HG03066 (cell line): ENCODE measurements around the gene SMYD3.
"Not testable (repeated sequence)": the region's sequence is repeated elsewhere in the genome, so short reads cannot be mapped to it uniquely, and the experiment has no call there.

Experiments
- ATAC-seq: cut with Tn5 transposase; IDR thresholded peaks from one replicate; pipeline ENCODE4 v1.9.1; 2021; ENCODE audit warnings: low read depth; ENCODE audit not compliant: unreplicated experiment

Gene SMYD3

DNA sequence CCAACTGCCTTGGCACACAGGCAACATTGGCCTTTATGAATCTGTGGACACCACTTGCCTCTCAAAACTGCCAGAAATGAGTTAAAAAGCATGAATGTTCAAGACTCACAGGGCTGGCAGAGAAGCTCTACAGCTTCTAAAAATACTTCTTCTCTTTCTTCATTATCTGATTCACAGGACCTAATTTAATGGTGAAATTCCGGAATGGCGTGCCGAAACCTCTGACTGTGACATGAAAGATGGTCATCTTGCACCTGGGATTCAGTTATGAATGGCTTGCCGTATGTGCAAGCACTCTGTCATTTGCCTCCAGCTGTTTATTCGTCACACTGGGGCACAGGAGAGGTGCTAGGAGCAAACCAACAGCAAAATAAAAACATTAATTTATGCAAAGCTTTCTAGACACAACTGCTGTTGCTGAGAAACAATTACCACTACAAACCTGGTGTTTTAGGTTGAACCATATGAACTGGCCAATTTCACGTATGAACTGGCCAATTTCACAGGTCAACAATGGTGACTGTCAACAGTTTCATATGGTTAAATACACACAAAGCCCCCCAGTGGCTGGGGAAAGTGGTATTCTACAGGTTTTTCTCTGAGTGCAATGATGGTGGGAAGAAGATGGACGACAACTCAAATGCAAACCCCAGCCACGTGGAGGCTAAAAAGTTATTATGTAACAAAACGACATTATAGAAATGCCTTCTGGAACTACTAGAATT, 704.0 kb downstream of the SMYD3 start:
- no peak for ATAC-seq

GRCh38 chr1:245800901-245801605, 706.0 kb downstream of the SMYD3 start:
- ATAC-seq, result no peak

GRCh38 chr1:245798349-245798711, 708.7 kb downstream of the SMYD3 start:
- ATAC-seq, result no peak

DNA sequence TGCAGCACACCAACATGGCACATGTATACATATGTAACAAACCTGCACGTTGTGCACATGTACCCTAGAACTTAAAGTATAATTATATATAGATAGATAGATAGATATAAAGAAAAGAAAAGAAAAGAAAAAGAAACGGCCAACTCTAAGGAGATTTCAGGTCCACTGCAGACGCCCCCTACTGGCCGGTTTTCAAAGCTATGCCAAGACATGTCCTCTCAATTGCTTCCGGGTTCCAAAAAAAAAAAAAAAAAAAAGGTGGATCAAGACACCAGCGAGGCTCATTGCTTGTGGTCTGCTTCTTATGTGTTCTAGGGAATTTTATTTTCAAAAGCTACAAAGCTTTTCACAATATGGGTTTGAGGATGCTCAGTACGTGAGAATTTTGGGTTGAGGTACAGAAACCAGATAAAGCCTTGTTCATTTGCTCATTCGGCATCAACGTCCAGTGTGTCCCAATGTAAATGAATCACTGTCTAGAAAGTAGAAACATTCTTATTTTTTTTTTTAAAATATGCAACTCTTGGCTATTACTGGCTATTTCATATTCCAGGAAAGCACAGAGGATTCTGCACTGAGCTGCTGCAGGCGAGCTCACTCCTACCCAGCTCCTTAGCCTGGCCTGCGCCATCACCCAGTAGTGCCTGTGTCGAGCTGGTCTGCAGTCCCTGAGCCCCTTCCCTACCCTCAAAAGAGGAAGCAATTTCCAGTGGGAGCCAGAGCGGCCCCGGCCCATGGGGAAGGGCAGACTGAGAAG, 709.3 kb downstream of the SMYD3 start:
- no peak for ATAC-seq

- no peak for ATAC-seq
These were observed 715.4 kb downstream of the SMYD3 start for GRCh38 chr1:245791410-245792312.

DNA sequence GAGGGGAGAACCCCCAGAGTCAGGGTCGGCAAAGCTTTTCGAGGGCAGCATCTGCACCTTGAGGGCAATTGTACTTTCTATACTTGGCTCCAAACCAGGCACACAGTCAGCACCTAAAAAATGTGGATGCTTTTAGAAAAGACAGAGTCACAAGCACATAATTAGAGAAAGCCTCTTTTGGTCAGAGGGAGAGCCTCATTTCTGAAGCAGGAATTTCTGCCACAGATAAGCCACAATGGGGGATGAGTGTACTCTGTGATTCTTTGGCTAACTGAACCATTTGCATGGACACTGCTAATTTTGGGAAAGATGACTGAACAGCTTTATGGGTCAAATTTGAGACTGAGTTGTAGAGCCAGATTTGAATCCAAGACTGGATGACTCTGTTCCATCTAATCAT, 716.6 kb downstream of the SMYD3 start:
- ATAC-seq, result no peak

DNA sequence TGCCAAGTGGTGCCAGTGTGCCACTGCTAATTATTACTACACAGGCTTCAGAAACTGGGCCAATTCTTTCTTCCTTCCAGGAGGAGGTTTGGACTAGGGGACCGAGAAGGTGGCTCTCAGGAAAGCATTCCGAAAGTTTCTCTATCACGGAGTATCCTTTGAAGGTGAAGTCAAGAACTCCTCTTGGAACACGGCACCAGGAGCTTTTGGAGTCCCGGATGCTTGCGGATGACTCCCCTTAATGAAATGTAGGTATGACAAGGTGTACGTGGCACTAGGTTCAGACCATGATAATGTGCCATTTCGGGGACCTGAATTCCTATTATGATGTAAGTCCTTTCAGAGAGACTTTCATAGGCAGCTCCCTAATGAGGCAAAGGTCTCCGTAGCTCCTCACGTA, 718.2 kb downstream of the SMYD3 start:
- no peak for ATAC-seq

GRCh38 chr1:245788269-245788668, 718.8 kb downstream of the SMYD3 start:
- ATAC-seq, result no peak

DNA sequence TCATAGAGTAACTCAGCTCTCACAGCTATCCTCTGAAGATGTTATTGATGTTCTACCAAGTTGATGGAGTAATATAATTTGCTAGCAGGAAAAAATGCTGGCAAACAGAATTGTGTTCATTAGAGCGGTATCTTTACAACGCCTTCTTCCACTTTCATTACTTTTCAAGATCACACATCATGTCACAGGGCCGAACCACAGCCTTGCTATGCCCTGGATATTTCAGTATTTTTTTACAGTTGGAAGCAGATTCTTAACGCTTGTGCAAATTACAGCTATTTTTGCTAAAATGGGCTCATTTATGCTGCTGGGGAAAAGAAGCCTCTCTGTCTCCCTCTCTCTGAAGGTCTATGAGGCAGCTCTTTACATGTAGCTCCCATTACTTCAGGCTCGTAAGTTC, 720.1 kb downstream of the SMYD3 start:
- no peak for ATAC-seq

- ATAC-seq, result no peak
These were observed 727.0 kb downstream of the SMYD3 start for GRCh38 chr1:245779797-245780755.

DNA sequence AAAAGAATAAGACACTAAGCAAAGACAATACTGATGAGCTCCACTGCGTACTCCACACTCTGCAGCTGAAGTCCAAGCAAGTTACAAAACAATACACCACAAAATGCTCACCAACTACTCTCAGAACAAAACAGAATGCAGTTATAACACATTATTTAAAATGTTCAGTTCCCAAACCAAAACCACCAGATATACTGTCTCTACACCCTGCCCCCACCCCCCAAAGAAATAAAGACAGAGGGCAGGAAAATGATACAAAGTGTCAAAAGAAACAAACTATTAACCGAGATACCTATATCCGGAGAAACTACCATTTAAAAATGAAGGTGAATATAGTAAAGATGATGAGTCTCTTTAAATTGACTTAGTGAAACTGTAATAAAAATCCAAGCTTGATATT, 729.3 kb downstream of the SMYD3 start:
- ATAC-seq, result no peak

DNA sequence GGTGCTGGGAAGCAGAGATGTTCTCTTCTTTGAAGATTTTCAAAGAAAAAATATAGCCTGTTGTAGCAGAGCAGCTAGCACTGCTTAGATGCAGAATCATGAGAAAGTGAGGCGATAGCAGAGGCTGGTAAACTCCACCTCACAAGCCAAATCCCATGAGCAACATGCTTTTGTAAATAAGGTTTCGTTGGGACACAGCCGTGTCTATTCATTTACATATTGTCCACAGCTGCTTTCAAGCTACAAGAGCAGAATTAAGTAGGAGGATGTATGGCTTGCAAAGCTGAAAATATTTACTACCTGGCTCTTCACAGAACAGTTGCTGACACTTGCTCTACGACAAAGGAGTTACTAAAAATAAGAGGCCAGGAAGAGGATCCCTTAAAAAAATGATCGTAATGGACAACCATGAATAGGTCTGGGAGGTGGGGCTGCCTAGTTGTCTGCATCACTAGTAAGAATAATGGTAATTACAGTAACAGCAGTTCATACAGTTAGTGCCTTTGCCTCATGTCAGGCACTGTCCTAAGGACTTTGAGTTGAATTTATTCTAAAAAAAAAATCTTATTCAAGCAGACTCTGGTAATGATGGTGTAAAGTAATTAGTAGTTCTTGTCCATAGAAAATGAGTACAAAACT, 730.3 kb downstream of the SMYD3 start:
- ATAC-seq, result no peak

- ATAC-seq, result no peak
These were observed 730.9 kb downstream of the SMYD3 start for GRCh38 chr1:245776139-245776538.

- ATAC-seq, result not testable (repeated sequence)
These were observed 732.1 kb downstream of the SMYD3 start for GRCh38 chr1:245774931-245775330.

DNA sequence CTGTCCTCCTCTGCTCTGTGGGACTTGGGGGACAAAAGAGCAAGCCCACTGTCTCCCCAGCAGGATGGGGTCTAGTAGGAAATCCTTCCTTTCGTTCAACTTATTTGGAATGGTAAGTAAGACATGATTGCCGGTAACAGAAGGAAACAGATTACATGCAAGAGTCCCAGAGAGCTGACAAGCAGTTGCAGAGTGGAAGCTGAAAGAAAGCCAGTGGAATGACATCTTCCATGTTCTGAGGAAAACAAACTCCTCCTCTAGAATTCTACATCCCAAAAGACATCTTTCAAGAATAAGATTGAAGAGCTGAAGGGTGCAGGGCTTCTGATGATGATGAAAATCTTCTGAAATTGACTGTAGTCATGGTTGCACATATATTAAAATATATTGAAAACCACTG, 732.9 kb downstream of the SMYD3 start:
- no peak for ATAC-seq

- ATAC-seq, result no peak
These were observed 733.7 kb downstream of the SMYD3 start for GRCh38 chr1:245773344-245773743.

- ATAC-seq, result no peak
These were observed 734.3 kb downstream of the SMYD3 start for GRCh38 chr1:245772739-245773138.

DNA sequence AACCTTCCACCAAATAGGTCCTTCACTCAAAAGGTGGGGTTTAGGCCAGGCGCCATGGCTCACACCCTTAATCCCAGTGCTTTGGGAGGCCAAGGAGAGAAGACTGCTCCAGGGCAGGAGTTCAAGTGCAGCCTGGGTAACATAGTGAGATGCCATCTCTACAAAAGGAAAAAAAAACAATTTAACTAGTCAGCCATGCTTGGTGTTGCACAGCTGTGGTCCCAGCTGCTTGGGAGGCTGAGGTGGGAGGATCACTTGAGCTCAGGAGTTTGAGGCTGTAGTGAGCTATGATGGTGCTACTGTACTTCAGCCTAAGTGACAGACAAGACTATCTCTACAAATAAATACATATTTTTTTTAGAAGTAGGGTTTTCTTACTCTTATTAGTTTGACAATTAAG, 734.8 kb downstream of the SMYD3 start:
- ATAC-seq, result no peak
